Esophagus squamous epithelium (tissue), 5 donors: Measurements from ENCODE around the gene MATK. TPM values are rescaled to one million over a fixed set of nuclear protein-coding genes. Genes with fewer than 3 reads are reported as not detected.

Experiments
- DNase-seq: peaks from one replicate; lab custom pipeline; 2025; lab: John Stamatoyannopoulos, UW
- H3K27ac ChIP-seq, 4 donors: fragments of 200-600 bp; sonication (generic); one replicate each; pipeline ENCODE4 v1.5.1; 2016 to 2019; ENCODE audit warnings: mild to moderate bottlenecking in 1 of 4
- H3K27me3 ChIP-seq, 4 donors: fragments of 200-600 bp; sonication (generic); 1 replicate in 3 of 4; 2 replicates in 1 of 4; pipeline versions ENCODE4 v1.5.1 to v1.6.0; 2017 to 2021; ENCODE audit warnings: antibody characterized with exemption in 1 of 4
- H3K36me3 ChIP-seq, 3 donors: fragments of 200-600 bp; sonication (generic); one replicate each; pipeline ENCODE4 v1.5.1; 2016 to 2019
- H3K4me1 ChIP-seq, 3 donors: fragments of 200-600 bp; sonication (generic); one replicate each; pipeline ENCODE4 v1.5.1; 2017 to 2019
- H3K4me3 ChIP-seq, 4 donors: fragments of 200-600 bp; sonication (generic); 1 replicate in 3 of 4; 2 replicates in 1 of 4; pipeline ENCODE4 v1.5.1; 2016 to 2019; ENCODE audit warnings: mild to moderate bottlenecking in 2 of 4, moderate library complexity in 1 of 4
- H3K9me3 ChIP-seq, 3 donors: fragments of 200-600 bp; sonication (generic); one replicate each; pipeline ENCODE4 v1.5.1; 2016 to 2019
- CTCF ChIP-seq, 6 experiments: fragments of 450-650 bp in 4 of 6; fragments of 200-600 bp in 2 of 6; sonication (generic) in 2 of 6; IDR thresholded peaks; one replicate each; pipeline ENCODE4 v1.5.1; 2016 to 2019; ENCODE audit warnings: antibody characterized with exemption in 6 of 6, mild to moderate bottlenecking in 4 of 6, moderate library complexity in 4 of 6
- POLR2A ChIP-seq, 4 donors: fragments of 450-650 bp; IDR thresholded peaks; one replicate each; pipeline ENCODE4 v1.6.1; 2017; ENCODE audit warnings: antibody characterized with exemption in 4 of 4, mild to moderate bottlenecking in 4 of 4, moderate library complexity in 3 of 4
- WGBS, 2 donors: methylation state at CpG; one replicate each; pipeline ENCODE4 v1.1.5; 2018; 5-methylcytosine and 5-hydroxymethylcytosine counted together
- intact Hi-C: fragments of 100-400 bp; cut with DNase I; formaldehyde crosslinking; loops from one replicate; pipeline ENCODE4 v1.15.0; 2022
- total RNA-seq, 4 donors: library from RNA; depleted of rRNA; stranded (reverse); fragments of >200 nt; gene quantifications; one replicate each; pipeline ENCODE4 v1.1.0, GENCODE V29; 2016
- donor health status: DM: yes; HTN: yes; CAD: no.

MATK gene
- total RNA-seq, 4 donors from 2014 or later, result 1.1 to 4.4 (median 2.1) TPM; not detected in 1

DNA sequence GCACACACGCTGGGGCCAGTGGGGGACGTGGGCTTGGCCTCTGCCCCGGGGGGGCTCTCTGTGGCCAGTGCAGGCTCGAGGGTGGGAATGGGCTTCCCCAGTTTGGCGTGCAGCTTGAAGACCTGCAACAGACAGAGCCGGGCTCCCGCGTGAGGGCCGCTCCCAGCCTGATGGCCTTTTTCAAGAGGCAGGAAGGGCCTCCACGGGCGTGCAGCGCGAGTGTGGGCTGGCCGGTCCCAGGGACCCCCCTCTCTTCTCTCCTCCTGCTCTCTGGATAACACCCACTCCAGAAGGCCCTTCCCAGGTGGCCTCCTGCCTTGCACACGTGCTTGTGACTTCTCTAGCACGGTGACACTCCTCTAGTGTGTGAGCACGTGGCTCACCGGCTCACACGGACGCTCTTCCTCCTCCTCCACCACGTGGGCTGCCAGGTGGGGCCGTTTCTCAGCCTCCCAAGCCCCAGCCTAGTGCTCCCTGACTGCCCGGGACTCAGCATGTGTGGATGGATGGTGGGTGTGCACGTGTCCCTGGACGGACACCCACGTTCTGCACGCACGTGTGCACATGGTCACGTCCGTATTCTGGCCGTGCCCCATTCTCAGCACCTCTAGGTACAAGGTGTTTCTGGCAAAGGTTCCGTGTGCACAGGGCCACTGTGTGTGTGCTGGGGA lies 39.2 kb upstream of the MATK start:
- 65 to 73% methylated on average over 15 of the region's 32 CpGs for WGBS, 2 donors
- DNase-seq, result no peak
- Histone ChIP-seq H3K27ac (no peak overlapping the region), H3K4me1 (peaks cover 5 to 14% (median 9%) of the 10 kb centered on the region in 3 donors), H3K9me3 (no peaks in the 10 kb centered on the region), H3K4me3 (no peak overlapping the region), H3K36me3 (no peaks in the 10 kb centered on the region), H3K27me3 (peaks cover 0 to 28% (median 0%) of the 10 kb centered on the region in 4 donors)
- no peak for TF ChIP-seq POLR2A (IDR thresholded peaks at IDR 0.05)
- no peak for TF ChIP-seq CTCF (IDR thresholded peaks at IDR 0.05)
- intact Hi-C loops, result no loop called here

DNA sequence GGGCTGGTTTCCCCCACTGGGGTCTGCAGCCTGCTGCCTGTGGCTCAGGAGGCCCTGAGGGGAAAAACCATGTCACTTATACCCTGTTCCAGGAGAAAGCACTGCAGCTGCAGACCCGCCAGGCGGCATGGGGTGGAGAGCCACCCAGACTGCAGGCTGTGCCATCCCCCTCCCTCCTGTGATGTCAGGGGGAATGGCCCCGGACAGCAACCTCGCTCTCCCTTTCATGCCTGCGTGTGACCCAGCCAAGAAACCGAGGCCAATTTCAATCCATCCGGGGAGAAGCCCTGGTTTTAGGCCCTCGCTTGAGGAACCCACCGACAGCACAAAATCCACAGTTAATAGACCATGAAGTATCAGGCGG lies 37.2 kb upstream of the MATK start:
- no peak for DNase-seq
- intact Hi-C loops, result no loop called here
- Histone ChIP-seq H3K27ac (no peak overlapping the region), H3K27me3 (peaks cover 0 to 24% (median 0%) of the 10 kb centered on the region in 4 donors), H3K9me3 (no peaks in the 10 kb centered on the region), H3K4me3 (no peak overlapping the region), H3K36me3 (no peaks in the 10 kb centered on the region), H3K4me1 (peaks cover 0 to 14% (median 2%) of the 10 kb centered on the region in 3 donors)
- no peak for TF ChIP-seq CTCF (IDR thresholded peaks at IDR 0.05)
- TF ChIP-seq POLR2A (IDR thresholded peaks at IDR 0.05), result no peak
- WGBS, 2 donors, result 92 to 100% methylated on average over 1 to 5 of the region's 10 CpGs

GRCh38 chr19:3822683-3823349 lies 36.6 kb upstream of the MATK start:
- H3K9me3 ChIP-seq, result no peaks in the 10 kb centered on the region
- H3K27ac ChIP-seq, result no peak overlapping the region
- TF ChIP-seq CTCF (IDR thresholded peaks at IDR 0.05), result no peak
- TF ChIP-seq POLR2A (IDR thresholded peaks at IDR 0.05), result no peak
- no peaks in the 10 kb centered on the region for H3K36me3 ChIP-seq
- no peak overlapping the region for H3K4me3 ChIP-seq
- peaks cover 0 to 24% (median 0%) of the 10 kb centered on the region in 4 donors for H3K27me3 ChIP-seq
- 86 to 93% methylated on average over 2 to 12 of the region's 26 CpGs for WGBS, 2 donors
- intact Hi-C loops, result no loop called here
- DNase-seq, result no peak
- H3K4me1 ChIP-seq, result peaks cover 0 to 12% (median 0%) of the 10 kb centered on the region in 3 donors

GRCh38 chr19:3821857-3822364 lies 35.7 kb upstream of the MATK start:
- Histone ChIP-seq H3K27me3 (peaks cover 0 to 24% (median 0%) of the 10 kb centered on the region in 4 donors), H3K27ac (no peak overlapping the region), H3K4me1 (peaks cover 0 to 11% (median 0%) of the 10 kb centered on the region in 3 donors), H3K36me3 (no peaks in the 10 kb centered on the region), H3K9me3 (no peaks in the 10 kb centered on the region), H3K4me3 (no peak overlapping the region)
- intact Hi-C loops, result no loop called here
- DNase-seq, result no peak
- 31 to 32% methylated on average over 6 to 22 of the region's 43 CpGs for WGBS, 2 donors
- TF ChIP-seq POLR2A (IDR thresholded peaks at IDR 0.05) (no peak), CTCF (IDR thresholded peaks at IDR 0.05) (peak; percentile 95 to 100 (median 98))

DNA sequence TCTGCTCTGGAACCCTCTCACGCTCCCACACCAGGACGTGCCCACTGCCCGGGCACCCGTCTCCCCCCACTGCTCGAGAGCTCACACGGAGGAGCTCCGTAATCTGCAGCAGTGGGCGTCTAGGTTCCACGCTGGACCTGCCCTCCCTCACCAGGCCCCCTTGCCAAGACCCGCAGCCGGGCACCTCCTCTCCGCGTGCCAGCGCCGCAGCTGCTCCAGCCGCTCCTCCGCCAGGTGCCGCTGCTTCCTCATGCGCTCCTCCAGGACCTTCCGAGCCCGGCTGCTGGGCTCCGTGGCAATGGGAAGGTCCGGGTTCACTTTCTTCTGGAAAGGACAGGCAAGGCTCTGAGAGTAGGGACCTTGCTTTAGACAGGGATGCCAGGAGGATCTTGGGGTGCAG lies 35.0 kb upstream of the MATK start:
- peaks cover 0 to 11% (median 0%) of the 10 kb centered on the region in 3 donors for H3K4me1 ChIP-seq
- TF ChIP-seq POLR2A (IDR thresholded peaks at IDR 0.05) (no peak), CTCF (IDR thresholded peaks at IDR 0.05) (no peak)
- no peaks in the 10 kb centered on the region for H3K36me3 ChIP-seq
- no peak for DNase-seq
- intact Hi-C loops, result no loop called here
- no peak overlapping the region for H3K4me3 ChIP-seq
- WGBS, 2 donors, result 78 to 97% methylated on average over 5 to 14 of the region's 23 CpGs
- H3K27me3 ChIP-seq, result peaks cover 0 to 24% (median 0%) of the 10 kb centered on the region in 4 donors
- H3K9me3 ChIP-seq, result no peaks in the 10 kb centered on the region
- H3K27ac ChIP-seq, result no peak overlapping the region
